Hepatocyte (in vitro differentiated cells): ENCODE data around the gene STX8.

Experiments
- EZH2 ChIP-seq: fragments of 200-600 bp; sonication (generic); IDR thresholded peaks from 2 replicates; pipeline ENCODE4 v1.6.1; 2016; ENCODE audit warnings: antibody characterized with exemption, mild to moderate bottlenecking, borderline replicate concordance
- EZH2phosphoT487 ChIP-seq: fragments of 200-600 bp; sonication (generic); IDR thresholded peaks from one replicate; pipeline ENCODE4 v1.6.1; 2018; ENCODE audit warnings: antibody characterized with exemption, mild to moderate bottlenecking, low read depth, moderate library complexity; ENCODE audit not compliant: unreplicated experiment, severe bottlenecking
- TF ChIP-seq, protein P1 (sequence below): fragments of 200-600 bp; sonication (generic); IDR thresholded peaks from 2 replicates; pipeline ENCODE4 v1.5.1; 2016; ENCODE audit warnings: antibody characterized with exemption, mild to moderate bottlenecking; ENCODE audit not compliant: poor library complexity

DNA sequence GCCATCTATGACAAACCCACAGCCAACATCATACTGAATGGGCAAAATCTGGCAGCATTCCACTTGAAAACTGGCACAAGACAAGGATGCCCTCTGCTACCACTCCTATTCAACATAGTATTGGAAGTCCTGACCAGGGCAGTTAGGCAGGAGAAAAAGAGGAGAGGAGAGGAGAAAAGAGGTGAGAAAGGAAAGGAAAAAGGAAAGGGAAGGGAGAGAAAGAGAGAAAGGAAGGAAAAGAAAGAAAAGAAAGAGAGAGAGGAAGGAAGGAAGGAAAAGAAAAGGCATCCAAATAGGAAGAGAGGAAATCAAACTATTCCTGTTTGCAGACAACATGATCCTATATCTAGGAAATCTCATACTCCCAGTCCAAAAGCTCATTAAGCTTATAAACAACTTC lies 11.5 kb downstream of the STX8 start:
- TF ChIP-seq, protein P1, sequence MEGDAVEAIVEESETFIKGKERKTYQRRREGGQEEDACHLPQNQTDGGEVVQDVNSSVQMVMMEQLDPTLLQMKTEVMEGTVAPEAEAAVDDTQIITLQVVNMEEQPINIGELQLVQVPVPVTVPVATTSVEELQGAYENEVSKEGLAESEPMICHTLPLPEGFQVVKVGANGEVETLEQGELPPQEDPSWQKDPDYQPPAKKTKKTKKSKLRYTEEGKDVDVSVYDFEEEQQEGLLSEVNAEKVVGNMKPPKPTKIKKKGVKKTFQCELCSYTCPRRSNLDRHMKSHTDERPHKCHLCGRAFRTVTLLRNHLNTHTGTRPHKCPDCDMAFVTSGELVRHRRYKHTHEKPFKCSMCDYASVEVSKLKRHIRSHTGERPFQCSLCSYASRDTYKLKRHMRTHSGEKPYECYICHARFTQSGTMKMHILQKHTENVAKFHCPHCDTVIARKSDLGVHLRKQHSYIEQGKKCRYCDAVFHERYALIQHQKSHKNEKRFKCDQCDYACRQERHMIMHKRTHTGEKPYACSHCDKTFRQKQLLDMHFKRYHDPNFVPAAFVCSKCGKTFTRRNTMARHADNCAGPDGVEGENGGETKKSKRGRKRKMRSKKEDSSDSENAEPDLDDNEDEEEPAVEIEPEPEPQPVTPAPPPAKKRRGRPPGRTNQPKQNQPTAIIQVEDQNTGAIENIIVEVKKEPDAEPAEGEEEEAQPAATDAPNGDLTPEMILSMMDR, result no peak
- TF ChIP-seq EZH2 (no peak), EZH2phosphoT487 (no peak)
